GM19023 (cell line): ENCODE measurements around the gene UBR2.
A peak's percentile ranks its signal among the peaks of the same experiment; 100 is the strongest.
"Not testable (repeated sequence)": the region's sequence is repeated elsewhere in the genome, so short reads cannot be mapped to it uniquely, and the experiment has no call there.

Experiments used
- ATAC-seq: cut with Tn5 transposase; IDR thresholded peaks from one replicate; pipeline ENCODE4 v1.9.1; 2021; ENCODE audit warnings: mild to moderate bottlenecking, moderate library complexity; ENCODE audit not compliant: unreplicated experiment

The UBR2 gene

DNA sequence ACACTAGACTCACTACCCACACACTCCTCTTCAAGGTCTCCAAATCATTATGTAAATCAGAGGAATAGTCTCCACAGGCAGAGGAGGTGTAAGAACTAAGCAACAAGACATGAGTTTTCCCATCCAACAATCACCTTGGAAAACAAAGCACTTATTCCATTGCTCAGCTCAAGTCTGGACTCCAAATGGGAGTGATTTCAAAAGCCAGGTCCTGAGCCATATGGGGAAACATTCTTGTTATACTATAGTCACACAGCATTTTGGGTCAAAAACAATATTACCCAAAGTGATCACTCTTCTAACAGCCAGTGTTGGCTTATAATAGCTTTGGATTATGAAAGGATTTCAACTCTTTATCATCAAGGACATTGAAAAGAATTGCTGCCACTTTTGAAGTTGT lies 162.2 kb downstream of the UBR2 start:
- no peak for ATAC-seq

DNA sequence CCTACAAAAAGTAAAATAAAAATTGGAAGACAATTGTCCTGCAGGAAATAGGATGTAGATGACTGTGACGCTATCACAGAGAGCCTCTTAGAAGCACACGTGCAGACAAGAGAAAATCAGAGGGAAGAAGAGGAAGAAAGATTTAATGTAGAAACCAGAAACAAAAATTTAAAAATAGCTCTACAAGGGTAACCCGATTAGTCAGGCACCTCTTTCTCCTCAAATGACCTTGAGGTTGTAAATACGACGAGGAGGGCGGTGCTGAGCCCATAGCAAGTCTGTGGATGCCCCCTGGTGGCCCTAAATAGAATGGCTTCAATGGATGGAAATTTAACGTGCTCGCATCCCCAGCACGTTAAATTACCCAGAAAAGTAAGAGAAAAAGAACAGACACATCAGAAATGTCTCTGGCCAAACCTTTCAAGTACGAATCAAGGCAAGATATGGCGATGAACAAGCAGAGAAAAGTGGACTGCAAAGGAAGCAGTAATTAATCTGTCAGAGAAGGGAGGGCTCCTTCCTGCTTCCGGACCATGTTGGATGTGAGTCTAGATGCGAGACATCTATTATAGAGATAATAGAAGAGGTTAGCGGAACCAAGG lies 162.8 kb downstream of the UBR2 start:
- peak; percentile 72 for ATAC-seq

DNA sequence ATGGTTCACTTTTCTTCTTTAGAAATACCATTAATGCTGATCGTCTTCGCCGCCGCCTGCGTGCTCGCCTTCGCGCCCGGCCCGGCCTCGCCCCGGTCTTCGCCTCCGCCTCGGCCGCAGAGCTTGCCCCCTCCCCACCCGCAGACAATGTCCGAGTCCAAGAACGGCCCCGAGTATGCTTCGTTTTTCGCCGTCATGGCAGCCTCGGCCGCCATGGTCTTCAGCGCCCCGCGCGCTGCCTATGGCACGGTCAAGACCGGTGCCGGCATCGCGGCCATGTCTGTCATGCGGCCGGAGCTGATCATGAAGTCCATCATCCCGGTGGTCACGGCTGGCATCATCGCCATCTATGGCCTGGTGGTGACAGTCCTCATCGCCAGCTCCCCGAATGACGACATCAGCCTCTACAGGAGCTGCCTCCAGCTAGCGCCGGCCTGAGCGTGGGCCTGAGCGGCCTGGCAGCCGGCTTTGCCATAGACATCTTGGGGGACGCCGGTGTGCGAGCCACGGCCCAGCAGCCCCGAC lies 163.3 kb downstream of the UBR2 start:
- ATAC-seq: no peak

DNA sequence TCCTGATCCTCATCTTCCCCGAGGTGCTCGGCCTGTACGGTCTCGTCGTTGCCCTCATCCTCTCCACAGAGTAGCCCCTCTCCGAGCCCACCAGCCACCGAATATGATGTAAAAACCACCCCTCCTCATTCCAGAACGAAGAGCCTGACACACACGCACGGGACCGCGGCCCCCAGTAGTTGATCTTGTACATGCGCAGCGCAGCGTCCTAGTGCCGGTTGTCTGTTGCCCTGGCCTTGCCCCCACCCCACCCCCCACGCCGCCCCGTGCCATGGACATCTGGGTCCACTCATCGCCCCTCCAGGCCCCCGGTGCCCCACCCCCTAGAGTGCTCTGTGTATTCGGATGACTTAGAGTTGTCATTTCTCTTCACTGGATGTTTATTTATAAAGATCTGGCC lies 163.8 kb downstream of the UBR2 start:
- ATAC-seq: no peak

DNA sequence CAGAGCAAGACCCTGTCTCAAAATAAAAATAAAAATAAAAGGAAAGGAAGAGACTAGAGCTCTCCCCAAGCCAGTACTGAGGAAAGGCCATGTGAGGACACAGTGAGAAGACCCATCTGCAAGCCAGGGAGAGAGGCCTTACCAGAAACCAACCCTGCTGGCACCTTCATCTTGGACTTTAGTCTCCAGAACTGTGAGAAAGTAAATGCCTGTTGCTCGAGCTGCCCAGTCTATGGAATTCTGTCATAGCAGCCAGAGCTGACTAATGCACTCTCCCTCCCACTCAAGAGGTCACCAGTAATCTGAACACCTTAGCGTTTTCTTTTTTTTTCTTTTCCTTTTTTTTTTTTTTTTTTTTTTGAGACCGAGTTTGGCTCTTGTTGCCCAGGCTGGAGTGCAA lies 165.9 kb downstream of the UBR2 start:
- ATAC-seq: no peak

DNA sequence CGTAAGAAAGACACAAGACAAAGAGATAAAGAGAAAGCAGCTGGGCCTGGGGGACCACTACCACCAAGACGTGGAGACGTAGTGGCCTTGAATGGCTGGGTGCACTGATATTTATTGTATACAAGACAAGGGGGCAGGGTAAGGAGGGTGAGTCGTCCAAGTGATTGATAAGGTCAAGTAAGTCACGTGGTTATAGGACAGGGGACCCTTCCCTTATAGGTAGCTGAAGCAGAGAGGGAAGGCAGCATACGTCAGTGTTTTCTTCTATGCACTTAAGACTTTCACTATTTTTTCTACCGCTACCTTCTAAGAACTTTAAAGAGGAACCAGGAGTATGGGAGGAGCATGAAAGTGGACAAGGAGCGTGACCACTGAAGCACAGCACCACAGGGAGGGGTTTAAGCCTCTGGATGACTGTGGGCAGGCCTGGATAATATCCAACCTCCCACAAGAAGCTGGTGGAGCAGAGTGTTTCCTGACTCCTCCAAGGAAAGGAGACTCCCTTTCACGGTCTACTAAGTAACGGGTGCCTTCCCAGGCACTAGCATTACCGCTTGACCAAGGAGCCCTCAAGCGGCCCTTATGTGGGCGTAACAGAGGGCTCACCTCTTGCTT lies 170.1 kb downstream of the UBR2 start:
- not testable (repeated sequence) for ATAC-seq

DNA sequence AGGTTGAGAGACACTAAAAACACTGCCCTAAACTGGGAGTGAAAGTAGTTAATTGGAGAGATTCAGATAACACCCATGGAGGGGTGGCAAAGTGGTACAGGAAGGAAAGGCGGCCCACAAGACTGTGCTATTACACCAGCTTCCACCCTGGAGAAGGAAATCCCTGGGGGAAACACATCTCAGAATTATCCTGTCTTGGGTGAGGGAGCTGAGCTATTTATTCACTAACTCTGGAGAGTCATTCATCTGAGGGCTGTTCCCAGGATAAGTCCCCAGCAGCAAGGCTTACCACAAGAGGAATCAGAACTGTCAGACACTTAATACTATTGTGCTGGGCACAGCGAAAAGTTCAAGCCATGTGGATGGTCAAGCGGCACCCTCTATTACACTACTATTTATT lies 172.1 kb downstream of the UBR2 start:
- ATAC-seq: no peak

DNA sequence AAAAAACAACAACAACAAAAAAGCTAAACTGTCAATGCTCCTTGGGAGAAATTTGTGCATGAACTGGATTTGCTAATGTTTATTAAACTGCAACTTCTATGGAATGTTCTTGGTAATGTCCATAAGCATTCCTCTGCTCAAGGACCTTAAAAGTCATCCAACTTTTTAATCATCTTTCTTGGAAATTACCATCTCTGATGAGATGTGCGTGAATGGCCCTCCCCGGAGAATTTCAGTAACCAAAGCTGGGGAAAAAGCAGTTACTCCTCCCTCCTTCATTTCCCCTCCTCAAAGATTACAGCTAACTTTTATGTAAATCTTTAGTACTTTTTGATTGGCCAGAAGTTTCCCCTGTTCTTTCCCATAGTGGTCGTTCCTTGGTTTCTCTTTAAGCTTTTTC lies 176.9 kb downstream of the UBR2 start:
- no peak for ATAC-seq

DNA sequence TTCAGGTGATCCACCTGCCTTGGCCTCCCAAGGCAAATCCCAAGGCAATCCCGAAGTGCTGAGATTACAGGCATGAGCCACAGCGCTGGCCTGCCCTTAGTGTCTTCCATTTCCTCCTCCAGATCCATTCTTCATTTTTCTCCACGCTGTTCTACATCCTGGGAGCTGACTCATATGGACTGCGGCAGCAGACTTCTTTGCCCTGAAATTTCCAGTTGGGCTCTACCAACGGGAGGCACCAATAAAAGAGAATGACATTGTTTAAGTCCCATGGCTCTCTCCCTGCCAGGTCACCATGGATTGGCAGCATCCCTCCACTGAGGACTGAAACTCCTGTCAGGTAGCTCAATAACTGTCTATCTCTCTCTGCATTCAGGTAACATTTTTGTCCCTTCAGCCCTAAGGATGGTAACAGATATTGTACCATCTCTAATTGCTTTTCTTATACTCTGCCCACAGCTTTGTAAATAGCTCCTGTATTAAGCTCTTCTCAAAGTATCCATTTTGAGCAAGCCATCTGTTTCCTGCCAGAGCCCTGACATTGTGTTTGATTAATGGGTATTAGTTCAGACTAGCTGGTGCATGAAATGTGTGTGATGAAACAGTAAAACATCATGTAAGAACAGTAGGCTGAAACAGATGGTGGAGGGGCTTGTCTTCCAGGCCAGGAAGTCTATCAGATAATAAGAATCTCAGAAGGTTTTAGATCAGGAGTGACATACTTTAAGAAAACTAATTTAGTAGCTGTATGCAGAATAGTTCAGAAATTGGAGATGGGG lies 178.5 kb downstream of the UBR2 start:
- no peak for ATAC-seq
